ENCODE data around the gene GSTO2. TPM values are rescaled to one million over a fixed set of nuclear protein-coding genes. Genes with fewer than 3 reads are reported as not detected.

The GSTO2 gene
- total RNA-seq, 2 experiments from 2014 or later = 1.8 to 2.7 TPM

DNA sequence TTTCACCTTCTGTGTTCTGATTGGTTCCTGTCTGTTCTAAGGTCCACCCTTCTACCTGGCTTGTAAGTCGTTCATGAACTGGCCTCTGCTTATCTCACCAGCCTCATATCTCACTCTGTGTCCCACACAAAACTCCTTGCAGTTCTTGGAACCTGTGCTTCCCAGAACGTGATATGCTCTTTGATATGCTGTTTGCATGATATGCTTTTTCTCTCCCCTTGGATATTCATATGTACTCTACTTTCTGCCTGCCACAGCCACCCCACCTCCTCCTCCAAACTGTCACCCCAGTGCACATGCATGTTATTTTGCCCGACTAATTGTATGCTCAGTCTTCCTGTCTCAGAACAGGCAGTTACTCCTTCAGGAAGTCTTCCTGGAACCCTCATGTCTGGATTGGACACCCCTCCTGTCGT lies 71.1 kb downstream of the GSTO2 start:
- H3K27ac Mint-ChIP-seq = peak overlapping the region; percentile 58
- ChIA-PET CTCF (interaction anchor here (1.7 to 3.0 kb wide), 4 partner anchors 13 to 66 kb away, joined by 5 to 35 read pairs (median 18); partner anchors contain the start of gene CFAP58), POLR2A (interaction anchor here (2.5 to 6.1 kb wide), 4 partner anchors 11 to 39 kb away, joined by 8 to 30 read pairs (median 22); partner anchors contain the start of gene CFAP58)
- H3K4me3 Mint-ChIP-seq = peak overlapping the region; percentile 32
- intact Hi-C loops (cut with micrococcal nuclease) = no loop called here
- DNase-seq = no peak
- H3K9me3 Mint-ChIP-seq = no peaks in the 10 kb centered on the region
- TF ChIP-seq CTCF (IDR thresholded peaks at IDR 0.05) = no peak
- no peak for ATAC-seq
- no peaks in the 10 kb centered on the region for H3K27me3 Mint-ChIP-seq
- H3K4me1 Mint-ChIP-seq (ENCODE audit: low read depth) = peaks cover 25% of the 10 kb centered on the region
- peaks cover 10% of the 10 kb centered on the region for H3K36me3 Mint-ChIP-seq (ENCODE audit: low read depth)

DNA sequence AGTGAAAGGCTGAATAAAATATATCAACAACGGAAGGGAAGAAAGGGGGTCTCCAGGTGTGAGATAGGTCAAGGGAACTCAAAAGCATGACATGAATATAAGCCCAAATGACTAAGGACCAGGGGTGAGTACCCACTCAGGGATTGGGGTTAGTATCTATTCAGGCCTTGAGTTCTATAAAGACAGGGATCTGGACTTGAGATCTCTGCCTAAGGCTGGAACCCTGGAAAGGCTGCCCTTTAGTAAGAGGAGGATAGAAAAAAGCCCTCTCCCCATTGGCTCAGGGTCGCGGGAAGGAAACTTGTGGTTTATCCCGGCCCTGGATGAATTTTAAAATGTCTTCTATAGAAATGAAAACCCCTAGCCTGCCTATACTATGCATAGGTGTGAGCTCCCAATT lies 71.7 kb downstream of the GSTO2 start:
- intact Hi-C loops (cut with micrococcal nuclease) = no loop called here
- ChIA-PET POLR2A (interaction anchor here (1.6 kb wide), 1 partner anchor 10 kb away, joined by 6 read pairs; no protein-coding TSS in a partner anchor), CTCF (interaction anchor here (1.0 to 2.5 kb wide), 6 partner anchors 9 to 66 kb away, joined by 3 to 17 read pairs (median 12); no protein-coding TSS in a partner anchor)
- no peak for TF ChIP-seq CTCF (IDR thresholded peaks at IDR 0.05)
- peaks cover 3% of the 10 kb centered on the region for H3K9me3 Mint-ChIP-seq
- DNase-seq (no peak), ATAC-seq (no peak)
- peaks cover 5% of the 10 kb centered on the region for H3K36me3 Mint-ChIP-seq (ENCODE audit: low read depth)
- H3K27me3 Mint-ChIP-seq = no peaks in the 10 kb centered on the region
- no peak overlapping the region for H3K4me3 Mint-ChIP-seq
- H3K27ac Mint-ChIP-seq = no peak overlapping the region
- H3K4me1 Mint-ChIP-seq (ENCODE audit: low read depth) = peaks cover 23% of the 10 kb centered on the region

DNA sequence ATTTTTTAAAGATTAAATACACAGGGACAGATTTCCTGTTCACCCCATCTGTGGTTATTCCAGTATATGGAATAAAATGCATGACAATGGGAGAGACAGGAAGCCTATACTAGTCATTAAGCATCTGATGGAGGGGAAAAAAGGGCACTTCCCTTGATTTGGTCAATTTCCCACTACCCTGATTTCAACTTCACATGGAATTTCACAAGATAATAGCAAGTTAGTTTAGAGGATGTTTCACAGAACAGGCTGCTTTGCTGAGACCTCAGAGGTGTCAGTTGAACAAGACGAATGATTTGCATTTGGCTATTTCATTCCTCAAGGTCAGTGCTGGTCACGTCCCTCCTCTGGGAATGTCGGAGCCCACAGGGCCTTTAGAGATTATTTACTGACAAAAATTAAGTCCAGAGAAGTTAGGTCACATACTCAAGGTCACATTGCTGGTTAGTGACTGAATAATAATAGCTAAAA lies 74.0 kb downstream of the GSTO2 start:
- no peak for TF ChIP-seq CTCF (IDR thresholded peaks at IDR 0.05)
- POLR2A ChIA-PET = no interaction called here
- peaks cover 25% of the 10 kb centered on the region for H3K4me1 Mint-ChIP-seq (ENCODE audit: low read depth)
- no peak overlapping the region for H3K4me3 Mint-ChIP-seq
- no peak overlapping the region for H3K27ac Mint-ChIP-seq
- intact Hi-C loops (cut with micrococcal nuclease) = no loop called here
- H3K27me3 Mint-ChIP-seq = no peaks in the 10 kb centered on the region
- DNase-seq (no peak), ATAC-seq (no peak)
- no peaks in the 10 kb centered on the region for H3K36me3 Mint-ChIP-seq (ENCODE audit: low read depth)
- H3K9me3 Mint-ChIP-seq = peaks cover 3% of the 10 kb centered on the region
- CTCF ChIA-PET = interaction anchor here (0.7 to 2.5 kb wide), 6 partner anchors 8 to 68 kb away, joined by 3 to 17 read pairs (median 4); partner anchors contain the start of gene CFAP58

DNA sequence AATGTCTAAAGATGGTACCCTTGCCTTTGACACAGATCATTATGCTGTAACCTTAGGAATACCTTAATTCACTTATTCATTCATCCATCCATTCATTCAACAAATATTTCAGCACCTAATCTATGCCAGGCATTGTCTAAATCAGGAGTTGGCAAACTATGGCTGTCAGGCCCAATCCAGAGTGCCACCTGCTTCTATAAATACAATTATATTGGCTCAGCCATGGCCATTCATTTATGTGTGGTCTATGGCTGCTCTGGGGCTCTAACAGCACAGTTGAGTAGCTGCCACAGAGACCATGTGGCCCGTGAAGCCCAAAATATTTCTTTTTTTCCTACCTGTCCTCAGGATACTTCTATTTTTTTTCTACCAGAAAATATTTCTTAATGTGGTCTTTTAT lies 75.2 kb downstream of the GSTO2 start:
- ChIA-PET CTCF (interaction anchor here (0.9 to 2.0 kb wide), 5 partner anchors 36 to 70 kb away, joined by 3 to 6 read pairs (median 4); no protein-coding TSS in a partner anchor), POLR2A (interaction anchor here (0.7 kb wide), 1 partner anchor 13 kb away, joined by 3 read pairs; no protein-coding TSS in a partner anchor)
- Mint-ChIP-seq H3K27ac (no peak overlapping the region), H3K4me1 (ENCODE audit: low read depth) (peaks cover 22% of the 10 kb centered on the region), H3K27me3 (no peaks in the 10 kb centered on the region), H3K4me3 (no peak overlapping the region), H3K9me3 (peaks cover 3% of the 10 kb centered on the region), H3K36me3 (ENCODE audit: low read depth) (no peaks in the 10 kb centered on the region)
- no peak for ATAC-seq
- no peak for DNase-seq
- TF ChIP-seq CTCF (IDR thresholded peaks at IDR 0.05) = no peak
- intact Hi-C loops (cut with micrococcal nuclease) = no loop called here

DNA sequence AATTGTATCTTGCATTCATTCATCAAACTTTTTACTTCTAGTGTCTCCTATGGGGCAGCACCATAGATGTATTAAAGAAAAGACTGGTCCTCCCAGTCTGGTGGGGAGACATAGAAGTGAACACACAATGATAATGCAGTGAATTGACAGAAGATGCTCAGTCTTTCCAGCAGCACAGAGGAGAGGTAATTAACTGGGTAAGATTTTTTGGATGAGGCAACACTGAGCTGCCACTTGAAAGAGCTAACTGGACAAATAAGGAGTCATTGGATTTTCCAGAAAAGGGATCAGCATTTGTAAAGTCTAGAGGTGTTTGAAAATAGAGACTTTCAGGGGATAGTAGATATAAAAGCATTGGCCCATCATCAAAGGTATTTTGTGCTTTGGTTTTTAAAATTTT lies 76.5 kb downstream of the GSTO2 start:
- POLR2A ChIA-PET = interaction anchor here (0.6 to 2.4 kb wide), 2 partner anchors 9 to 72 kb away, joined by 4 to 8 read pairs; no protein-coding TSS in a partner anchor
- CTCF ChIA-PET = interaction anchor here (0.9 to 10.5 kb wide), 5 partner anchors 9 to 73 kb away, joined by 3 to 234 read pairs (median 23); partner anchors contain the start of gene GSTO2

More for the DNA sequence above, 76.5 kb downstream of the GSTO2 start:
- Mint-ChIP-seq H3K36me3 (ENCODE audit: low read depth) (no peaks in the 10 kb centered on the region), H3K27me3 (no peaks in the 10 kb centered on the region), H3K4me1 (ENCODE audit: low read depth) (peaks cover 12% of the 10 kb centered on the region), H3K4me3 (no peak overlapping the region), H3K9me3 (peaks cover 3% of the 10 kb centered on the region), H3K27ac (no peak overlapping the region)
- DNase-seq (no peak), ATAC-seq (no peak)
- TF ChIP-seq CTCF (IDR thresholded peaks at IDR 0.05) = no peak
- intact Hi-C loops (cut with micrococcal nuclease) = no loop called here

All from activated CD8-positive, alpha-beta T cell treated with anti-CD3 and anti-CD28 coated beads for 36 hours (primary cell).